Body of pancreas (tissue), 4 donors: ENCODE measurements around the gene DNAI1. TPM values are rescaled to one million over a fixed set of nuclear protein-coding genes. Genes with fewer than 3 reads are reported as not detected.

Experiments
- ATAC-seq: fragments of 150-250 bp; one replicate; pipeline ENCODE4 v1.9.1; 2016
- DNase-seq, 4 donors: peaks; one replicate each; pipeline ENCODE4 v3.0.0-alpha.2; 2019
- H3K27ac ChIP-seq, 4 donors: fragments of 200-600 bp; sonication (generic); 1 replicate in 3 of 4; 2 replicates in 1 of 4; pipeline versions ENCODE4 v1.5.1 to v1.6.1; 2016 to 2019; ENCODE audit warnings: mild to moderate bottlenecking in 1 of 4, mixed read lengths in 1 of 4, moderate library complexity in 1 of 4
- H3K27me3 ChIP-seq, 2 donors: fragments of 200-600 bp; sonication (generic); one replicate each; pipeline ENCODE4 v1.6.0; 2016; ENCODE audit warnings: mild to moderate bottlenecking in 1 of 2
- H3K36me3 ChIP-seq, 2 donors: fragments of 200-600 bp; sonication (generic); replicated peaks in 1 of 2; 2 replicates each; pipeline ENCODE4 v1.5.1; 2016; ENCODE audit warnings: low read depth in 2 of 2; ENCODE audit not compliant: insufficient read depth in 1 of 2
- H3K4me1 ChIP-seq: fragments of 200-600 bp; sonication (generic); one replicate; pipeline ENCODE4 v1.6.0; 2016
- H3K4me3 ChIP-seq, 2 donors: fragments of 200-600 bp; sonication (generic); 1 replicate in 1 of 2; 2 replicates in 1 of 2; pipeline ENCODE4 v1.5.1; 2016 to 2019
- H3K9me3 ChIP-seq, 3 donors: fragments of 200-600 bp; sonication (generic); 1 replicate in 2 of 3; 2 replicates in 1 of 3; pipeline ENCODE4 v1.5.1; 2016
- POLR2A ChIP-seq, 3 donors: fragments of 450-650 bp; IDR thresholded peaks; one replicate each; pipeline ENCODE4 v1.6.1; 2016; ENCODE audit warnings: antibody characterized with exemption in 3 of 3, mild to moderate bottlenecking in 2 of 3
- WGBS, 2 donors: methylation state at CpG; one replicate each; pipeline ENCODE4 v1.1.5; 2017; 5-methylcytosine and 5-hydroxymethylcytosine counted together
- intact Hi-C: fragments of 100-400 bp; cut with DNase I; formaldehyde crosslinking; loops from one replicate; pipeline ENCODE4 v1.15.1; 2023
- total RNA-seq, 2 donors: library from RNA; depleted of rRNA; stranded (reverse); fragments of >200 nt; gene quantifications; one replicate each; pipeline ENCODE4 v1.1.0, GENCODE V29; 2016
- TF ChIP-seq, protein P1 (sequence below), 7 experiments: fragments of 450-650 bp in 4 of 7; fragments of 200-600 bp in 3 of 7; sonication (generic) in 3 of 7; IDR thresholded peaks; one replicate each; pipeline ENCODE4 v1.5.1; 2016 to 2019; ENCODE audit warnings: antibody characterized with exemption in 7 of 7

Gene DNAI1
- total RNA-seq, 2 donors from 2014 or later = 0.99 to 2.1 TPM

DNA sequence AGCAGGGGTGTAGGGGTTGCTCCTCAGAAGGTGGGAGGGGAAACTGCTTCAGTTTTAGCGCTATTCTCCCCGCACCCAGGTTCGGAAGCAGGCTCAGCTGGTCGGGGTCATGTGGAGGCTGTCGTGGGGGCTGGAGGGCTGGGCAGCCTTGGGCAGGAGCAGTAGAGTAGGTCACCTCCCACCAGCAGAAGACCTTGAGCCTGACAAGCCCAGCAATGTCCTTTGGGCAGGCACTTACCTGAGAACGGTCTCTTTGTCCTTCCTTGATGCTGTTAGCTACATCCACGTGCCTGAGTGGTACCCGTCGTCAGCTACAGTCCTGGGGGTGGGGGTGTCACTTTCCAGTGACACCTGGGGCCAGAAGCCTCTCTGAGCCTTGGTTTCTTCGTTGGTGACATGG, 43.9 kb downstream of the DNAI1 start:
- DNase-seq (peak in 2 of 4 donors; percentile 22 to 46), ATAC-seq (peak; percentile 56)
- Histone ChIP-seq H3K4me3 (no peak overlapping the region), H3K27ac (peak overlapping the region in 3 of 4 donors; percentile 39 to 61 (median 54)), H3K4me1 (peaks cover 22% of the 10 kb centered on the region), H3K36me3 (no peaks in the 10 kb centered on the region), H3K27me3 (no peaks in the 10 kb centered on the region), H3K9me3 (no peaks in the 10 kb centered on the region)
- intact Hi-C loops = no loop called here
- TF ChIP-seq, protein P1, sequence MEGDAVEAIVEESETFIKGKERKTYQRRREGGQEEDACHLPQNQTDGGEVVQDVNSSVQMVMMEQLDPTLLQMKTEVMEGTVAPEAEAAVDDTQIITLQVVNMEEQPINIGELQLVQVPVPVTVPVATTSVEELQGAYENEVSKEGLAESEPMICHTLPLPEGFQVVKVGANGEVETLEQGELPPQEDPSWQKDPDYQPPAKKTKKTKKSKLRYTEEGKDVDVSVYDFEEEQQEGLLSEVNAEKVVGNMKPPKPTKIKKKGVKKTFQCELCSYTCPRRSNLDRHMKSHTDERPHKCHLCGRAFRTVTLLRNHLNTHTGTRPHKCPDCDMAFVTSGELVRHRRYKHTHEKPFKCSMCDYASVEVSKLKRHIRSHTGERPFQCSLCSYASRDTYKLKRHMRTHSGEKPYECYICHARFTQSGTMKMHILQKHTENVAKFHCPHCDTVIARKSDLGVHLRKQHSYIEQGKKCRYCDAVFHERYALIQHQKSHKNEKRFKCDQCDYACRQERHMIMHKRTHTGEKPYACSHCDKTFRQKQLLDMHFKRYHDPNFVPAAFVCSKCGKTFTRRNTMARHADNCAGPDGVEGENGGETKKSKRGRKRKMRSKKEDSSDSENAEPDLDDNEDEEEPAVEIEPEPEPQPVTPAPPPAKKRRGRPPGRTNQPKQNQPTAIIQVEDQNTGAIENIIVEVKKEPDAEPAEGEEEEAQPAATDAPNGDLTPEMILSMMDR (IDR thresholded peaks at IDR 0.05) = no peak
- TF ChIP-seq POLR2A (IDR thresholded peaks at IDR 0.05) = no peak
- 25 to 33% methylated on average over 7 to 10 of the region's 10 CpGs for WGBS, 2 donors

DNA sequence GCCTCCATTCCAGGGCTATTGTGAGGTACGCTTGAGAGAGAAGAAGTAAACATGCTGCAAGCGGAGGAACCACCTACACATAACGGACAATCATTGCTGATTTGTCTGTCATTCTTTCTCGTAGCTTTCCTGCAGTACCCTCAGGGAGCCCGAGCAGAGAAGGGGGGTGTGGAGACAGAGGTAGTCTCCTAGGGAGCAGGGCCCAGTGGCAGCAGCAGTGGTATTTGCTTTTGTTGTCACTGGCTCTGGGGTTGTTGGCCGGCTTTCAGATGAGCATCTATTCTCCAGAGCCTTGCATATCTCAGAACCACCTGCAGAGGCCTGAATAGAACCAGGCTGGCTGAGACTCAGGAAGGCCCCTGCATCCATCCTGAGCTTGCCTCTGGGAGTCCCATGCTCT, 44.3 kb downstream of the DNAI1 start:
- WGBS, 2 donors = 45 to 47% methylated on average over 6 of the region's 6 CpGs
- no peak overlapping the region for H3K4me3 ChIP-seq
- no peaks in the 10 kb centered on the region for H3K9me3 ChIP-seq
- H3K4me1 ChIP-seq = peaks cover 22% of the 10 kb centered on the region
- no peaks in the 10 kb centered on the region for H3K36me3 ChIP-seq
- no peaks in the 10 kb centered on the region for H3K27me3 ChIP-seq
- TF ChIP-seq, protein P1 (IDR thresholded peaks at IDR 0.05) = no peak
- H3K27ac ChIP-seq = peak overlapping the region in 3 of 4 donors; percentile 39 to 61 (median 54)
- intact Hi-C loops = no loop called here
- DNase-seq (peak in 3 of 4 donors; percentile 16 to 42 (median 24)), ATAC-seq (peak; percentile 5)

DNA sequence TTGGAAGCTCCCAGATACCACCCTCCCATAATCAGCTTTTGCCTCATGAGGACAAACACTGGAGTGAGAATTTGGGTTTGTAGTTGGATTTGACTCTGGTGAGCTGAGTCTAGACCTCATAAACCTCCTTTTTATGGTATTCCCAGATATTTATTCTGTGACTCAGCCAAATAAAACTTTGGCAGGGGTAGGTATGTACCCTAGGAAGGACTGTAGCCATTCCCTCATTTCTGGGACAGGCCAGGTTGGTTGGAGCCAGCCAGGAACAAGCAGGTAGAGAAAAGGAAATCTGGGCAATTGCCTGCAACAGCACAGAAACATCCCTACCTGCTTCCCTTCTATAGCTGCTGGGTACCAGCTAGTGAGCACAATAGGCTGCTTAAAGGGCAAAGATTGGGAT, 44.8 kb downstream of the DNAI1 start:
- Histone ChIP-seq H3K27me3 (no peaks in the 10 kb centered on the region), H3K36me3 (no peaks in the 10 kb centered on the region), H3K4me1 (peaks cover 22% of the 10 kb centered on the region), H3K27ac (peak overlapping the region in 2 of 4 donors; percentile 54 to 61), H3K9me3 (no peaks in the 10 kb centered on the region), H3K4me3 (no peak overlapping the region)
- ATAC-seq = no peak
- intact Hi-C loops = no loop called here
- DNase-seq = no peak
- TF ChIP-seq, protein P1 (IDR thresholded peaks at IDR 0.05) = no peak
- TF ChIP-seq POLR2A (IDR thresholded peaks at IDR 0.05) = no peak

DNA sequence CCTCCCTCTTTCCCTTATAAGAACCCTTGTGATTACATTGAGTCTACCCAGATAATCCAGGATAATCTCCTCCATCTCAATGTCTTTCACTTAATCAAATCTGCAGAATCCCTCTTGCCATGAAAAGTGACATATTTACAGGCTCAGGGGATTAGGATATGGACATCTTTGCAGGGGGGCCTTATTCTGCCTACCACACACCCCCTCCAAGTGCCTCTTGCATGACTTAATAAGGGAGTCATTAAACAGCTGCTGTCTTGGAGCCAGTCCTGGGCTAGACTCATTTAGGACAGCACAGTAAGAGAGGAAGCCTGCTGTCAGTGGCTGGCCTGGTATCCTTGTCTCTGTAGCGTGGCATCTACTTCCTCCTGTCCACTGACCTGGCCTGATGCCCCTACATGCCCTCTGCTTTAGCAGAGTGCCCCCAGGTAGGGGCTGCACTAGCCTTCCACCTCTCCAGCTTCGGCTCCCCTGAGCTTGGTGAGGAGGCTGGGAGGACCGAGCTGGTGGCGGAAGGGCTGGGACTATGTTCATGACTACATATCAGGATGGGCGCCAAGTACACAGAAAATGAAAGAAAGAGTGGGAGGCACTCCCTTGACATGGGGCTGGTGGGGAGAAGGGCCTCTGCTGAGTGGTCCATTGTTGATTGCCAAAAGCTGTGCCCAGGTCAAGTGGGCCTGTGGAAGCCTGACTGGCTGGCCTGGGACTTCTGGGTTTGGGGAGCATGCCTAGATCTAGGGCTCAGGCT, 46.9 kb downstream of the DNAI1 start:
- 91 to 96% methylated on average over 5 of the region's 5 CpGs for WGBS, 2 donors

More for the DNA sequence above, 46.9 kb downstream of the DNAI1 start:
- TF ChIP-seq, protein P1 (IDR thresholded peaks at IDR 0.05) = no peak
- no peak for TF ChIP-seq POLR2A (IDR thresholded peaks at IDR 0.05)
- Histone ChIP-seq H3K27ac (no peak overlapping the region), H3K4me3 (no peak overlapping the region), H3K36me3 (no peaks in the 10 kb centered on the region), H3K9me3 (no peaks in the 10 kb centered on the region), H3K27me3 (no peaks in the 10 kb centered on the region), H3K4me1 (peaks cover 22% of the 10 kb centered on the region)
- no peak for ATAC-seq
- no peak for DNase-seq
- intact Hi-C loops = no loop called here
